K562 (cell line): ENCODE data around the gene H2AZ2. TPM values are rescaled to one million over a fixed set of nuclear protein-coding genes. Genes with fewer than 3 reads are reported as not detected.

Experiments
- CREB1 ChIP-seq, 2 experiments: sonication (generic) in 1 of 2; formaldehyde crosslinking in 1 of 2; IDR thresholded peaks; 2 replicates each; pipeline versions ENCODE4 v1.6.1 to v1.8.0; 2012 to 2022; ENCODE audit warnings: inconsistent platforms in 1 of 2, mild to moderate bottlenecking in 1 of 2, missing genetic modification reagents in 1 of 2, moderate library complexity in 1 of 2
- KHSRP ChIP-seq: fragments of 450-650 bp; IDR thresholded peaks from 2 replicates; pipeline ENCODE4 v1.6.1; 2017
- NFIX ChIP-seq: fragments of 250-450 bp; sonication (Bioruptor Pico); IDR thresholded peaks from 2 replicates; pipeline ENCODE4 v1.4.0; 2020; ENCODE audit warnings: low read depth, mild to moderate bottlenecking, moderate library complexity
- PHF8 ChIP-seq: fragments of 200-600 bp; sonication (generic); IDR thresholded peaks from 2 replicates; pipeline ENCODE4 v1.6.1; 2012; ENCODE audit warnings: mixed run types, mild to moderate bottlenecking, inconsistent platforms, low read length, moderate library complexity, borderline replicate concordance
- POLR2G ChIP-seq: fragments of 200-400 bp; formaldehyde crosslinking; IDR thresholded peaks from 2 replicates; pipeline ENCODE4 v1.6.1; 2017; ENCODE audit warnings: low read depth, mild to moderate bottlenecking, antibody characterized with exemption, low read length, moderate library complexity
- RBFOX2 ChIP-seq: fragments of 200-400 bp; formaldehyde crosslinking; IDR thresholded peaks from 2 replicates; pipeline ENCODE4 v1.6.1; 2017; ENCODE audit warnings: low read depth, mild to moderate bottlenecking, low read length, moderate library complexity
- RFX5 ChIP-seq: IDR thresholded peaks from 2 replicates; pipeline ENCODE4 v1.6.1; 2011; ENCODE audit warnings: low read depth, mild to moderate bottlenecking, improper control_type of control experiment, low read length
- SAP30 ChIP-seq: fragments of 200-600 bp; sonication (generic); IDR thresholded peaks from 2 replicates; pipeline ENCODE4 v1.6.1; 2012; ENCODE audit warnings: borderline replicate concordance, low read depth, mild to moderate bottlenecking, moderate library complexity, low read length, control low read depth, inconsistent platforms; ENCODE audit not compliant: insufficient read depth, poor library complexity, severe bottlenecking
- YBX1 ChIP-seq: fragments of 450-650 bp; IDR thresholded peaks from 2 replicates; pipeline ENCODE4 v1.7.1; 2016; ENCODE audit warnings: mild to moderate bottlenecking
- polyA plus RNA-seq, 8 experiments: library from polyadenylated mRNA; depleted of rRNA in 4 of 8; stranded (reverse) in 5 of 8; unstranded in 3 of 8; fragments of >200 nt; fragmentation: Nextera tagmentation in 2 of 8; fragmentation: Illumina TruSeq in 1 of 8; extraction: Ambion mirVana in 2 of 8; extraction: Trizol in 1 of 8; gene quantifications; 2 replicates each; pipeline versions ENCODE4 v1.2.1 to v1.2.3, GENCODE V29; 2011 to 2014; ENCODE audit warnings: inconsistent platforms in 1 of 8, missing spikeins in 1 of 8
- total RNA-seq, 7 experiments: library from RNA; depleted of rRNA in 6 of 7; stranded (reverse); fragments of >200 nt in 6 of 7; fragmentation: Illumina TruSeq in 2 of 7; extraction: Trizol in 2 of 7; gene quantifications; 2 replicates each; pipeline versions ENCODE4 v1.2.1 to v1.2.3, GENCODE V29; 2011 to 2021; ENCODE audit warnings: low replicate concordance in 1 of 7
- TF ChIP-seq, protein P1 (sequence below): fragments of 250-450 bp; sonication (Bioruptor Pico); IDR thresholded peaks from 2 replicates; pipeline ENCODE4 v1.5.0; 2020; ENCODE audit warnings: mild to moderate bottlenecking
- TF ChIP-seq, protein P2 (sequence below): fragments of 200-400 bp; formaldehyde crosslinking; IDR thresholded peaks from 2 replicates; pipeline ENCODE4 v1.6.1; 2017; ENCODE audit warnings: mild to moderate bottlenecking, low read depth, low read length, moderate library complexity
- TF ChIP-seq, protein P3 (sequence below): sonication (generic); formaldehyde crosslinking; IDR thresholded peaks from 2 replicates; pipeline ENCODE4 v1.8.1; 2022; ENCODE audit warnings: missing genetic modification reagents
- TF ChIP-seq, protein P4 (sequence below): fragments of 450-650 bp; conservative IDR thresholded peaks from 2 replicates; pipeline ENCODE4 v1.6.1; 2016; ENCODE audit warnings: missing genetic modification characterization, low read depth, mild to moderate bottlenecking, missing compliant biosample characterization, moderate library complexity

Gene H2AZ2
- total and polyA plus RNA-seq, 9 of the 15 experiments (the other 6 are each of a cell fraction or from before 2014, with no cell fraction given): 105 to 382 (median 286) TPM

DNA sequence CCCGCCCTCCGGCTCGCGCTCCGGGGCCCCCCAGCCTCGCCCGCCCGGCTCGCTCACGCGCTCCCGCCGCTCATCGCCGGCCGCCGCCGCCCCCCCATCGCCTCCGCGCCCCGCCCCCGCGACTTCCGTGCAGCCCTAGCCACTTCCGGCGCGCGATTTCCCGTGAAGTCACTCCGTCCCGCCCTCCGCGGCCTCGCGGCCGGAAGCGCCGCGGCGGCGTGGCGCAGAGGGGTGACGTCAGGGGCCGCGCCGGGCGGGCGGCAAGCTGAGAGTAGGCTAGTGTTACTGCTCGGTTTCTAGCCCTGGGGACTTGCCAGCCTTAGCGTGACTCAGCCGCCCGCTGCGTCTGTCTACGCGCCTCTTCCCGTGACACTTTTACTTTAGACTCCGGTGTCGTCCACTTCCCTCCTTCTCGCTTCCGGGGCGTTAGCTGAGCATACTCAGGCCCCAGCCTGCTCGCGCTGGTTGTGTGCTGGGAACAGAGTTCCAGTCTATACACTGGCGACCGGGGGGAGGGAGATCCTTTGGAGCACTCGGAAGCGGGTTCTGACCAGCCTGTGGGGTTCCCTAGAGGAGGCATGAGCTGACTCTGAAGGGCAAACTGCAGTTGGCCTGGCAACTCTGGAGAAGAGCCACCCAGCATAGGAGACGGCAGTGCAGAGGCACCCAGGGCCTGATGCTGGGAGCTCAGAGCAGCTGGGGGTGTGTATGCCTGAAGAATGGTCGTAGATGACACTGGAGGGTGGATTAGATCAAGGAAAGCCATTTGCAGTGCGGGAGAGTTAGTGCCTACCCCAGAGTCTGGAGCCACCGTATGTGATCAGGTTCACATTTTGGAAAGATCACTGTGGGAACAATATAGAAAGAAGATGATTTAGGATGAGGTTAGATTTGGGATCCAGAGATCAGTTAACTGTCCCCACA is 37.8 kb upstream of the H2AZ2 start, which contains the start of gene PURB (continued):
- TF ChIP-seq POLR2G (peak; percentile 93), YBX1 (no peak), SAP30 (peak; percentile 32), RBFOX2 (peak; percentile 96), NFIX (CRISPR knock-in tag) (no peak), PHF8 (peak; percentile 87), RFX5 (0 out of 2 replicates have a peak, but pooled peaks have one; percentile 42), KHSRP (0 out of 2 replicates have a peak, but pooled peaks have one; percentile 63), CREB1 (IDR thresholded peaks at IDR 0.05) (peak; percentile 99), CREB1 (CRISPR knock-in tag; IDR thresholded peaks at IDR 0.05) (peak; percentile 99)
- TF ChIP-seq, protein P1, sequence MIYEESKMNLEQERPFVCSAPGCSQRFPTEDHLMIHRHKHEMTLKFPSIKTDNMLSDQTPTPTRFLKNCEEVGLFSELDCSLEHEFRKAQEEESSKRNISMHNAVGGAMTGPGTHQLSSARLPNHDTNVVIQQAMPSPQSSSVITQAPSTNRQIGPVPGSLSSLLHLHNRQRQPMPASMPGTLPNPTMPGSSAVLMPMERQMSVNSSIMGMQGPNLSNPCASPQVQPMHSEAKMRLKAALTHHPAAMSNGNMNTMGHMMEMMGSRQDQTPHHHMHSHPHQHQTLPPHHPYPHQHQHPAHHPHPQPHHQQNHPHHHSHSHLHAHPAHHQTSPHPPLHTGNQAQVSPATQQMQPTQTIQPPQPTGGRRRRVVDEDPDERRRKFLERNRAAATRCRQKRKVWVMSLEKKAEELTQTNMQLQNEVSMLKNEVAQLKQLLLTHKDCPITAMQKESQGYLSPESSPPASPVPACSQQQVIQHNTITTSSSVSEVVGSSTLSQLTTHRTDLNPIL (CRISPR knock-in tag): no peak
- TF ChIP-seq, protein P2, sequence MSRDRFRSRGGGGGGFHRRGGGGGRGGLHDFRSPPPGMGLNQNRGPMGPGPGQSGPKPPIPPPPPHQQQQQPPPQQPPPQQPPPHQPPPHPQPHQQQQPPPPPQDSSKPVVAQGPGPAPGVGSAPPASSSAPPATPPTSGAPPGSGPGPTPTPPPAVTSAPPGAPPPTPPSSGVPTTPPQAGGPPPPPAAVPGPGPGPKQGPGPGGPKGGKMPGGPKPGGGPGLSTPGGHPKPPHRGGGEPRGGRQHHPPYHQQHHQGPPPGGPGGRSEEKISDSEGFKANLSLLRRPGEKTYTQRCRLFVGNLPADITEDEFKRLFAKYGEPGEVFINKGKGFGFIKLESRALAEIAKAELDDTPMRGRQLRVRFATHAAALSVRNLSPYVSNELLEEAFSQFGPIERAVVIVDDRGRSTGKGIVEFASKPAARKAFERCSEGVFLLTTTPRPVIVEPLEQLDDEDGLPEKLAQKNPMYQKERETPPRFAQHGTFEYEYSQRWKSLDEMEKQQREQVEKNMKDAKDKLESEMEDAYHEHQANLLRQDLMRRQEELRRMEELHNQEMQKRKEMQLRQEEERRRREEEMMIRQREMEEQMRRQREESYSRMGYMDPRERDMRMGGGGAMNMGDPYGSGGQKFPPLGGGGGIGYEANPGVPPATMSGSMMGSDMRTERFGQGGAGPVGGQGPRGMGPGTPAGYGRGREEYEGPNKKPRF: no peak
- TF ChIP-seq, protein P3, sequence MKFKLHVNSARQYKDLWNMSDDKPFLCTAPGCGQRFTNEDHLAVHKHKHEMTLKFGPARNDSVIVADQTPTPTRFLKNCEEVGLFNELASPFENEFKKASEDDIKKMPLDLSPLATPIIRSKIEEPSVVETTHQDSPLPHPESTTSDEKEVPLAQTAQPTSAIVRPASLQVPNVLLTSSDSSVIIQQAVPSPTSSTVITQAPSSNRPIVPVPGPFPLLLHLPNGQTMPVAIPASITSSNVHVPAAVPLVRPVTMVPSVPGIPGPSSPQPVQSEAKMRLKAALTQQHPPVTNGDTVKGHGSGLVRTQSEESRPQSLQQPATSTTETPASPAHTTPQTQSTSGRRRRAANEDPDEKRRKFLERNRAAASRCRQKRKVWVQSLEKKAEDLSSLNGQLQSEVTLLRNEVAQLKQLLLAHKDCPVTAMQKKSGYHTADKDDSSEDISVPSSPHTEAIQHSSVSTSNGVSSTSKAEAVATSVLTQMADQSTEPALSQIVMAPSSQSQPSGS: peak; percentile 77
- TF ChIP-seq, protein P4, sequence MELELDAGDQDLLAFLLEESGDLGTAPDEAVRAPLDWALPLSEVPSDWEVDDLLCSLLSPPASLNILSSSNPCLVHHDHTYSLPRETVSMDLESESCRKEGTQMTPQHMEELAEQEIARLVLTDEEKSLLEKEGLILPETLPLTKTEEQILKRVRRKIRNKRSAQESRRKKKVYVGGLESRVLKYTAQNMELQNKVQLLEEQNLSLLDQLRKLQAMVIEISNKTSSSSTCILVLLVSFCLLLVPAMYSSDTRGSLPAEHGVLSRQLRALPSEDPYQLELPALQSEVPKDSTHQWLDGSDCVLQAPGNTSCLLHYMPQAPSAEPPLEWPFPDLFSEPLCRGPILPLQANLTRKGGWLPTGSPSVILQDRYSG (tag): peak; percentile 46; the same call in 1 of the 2 replicates
